ENCODE results near the gene ANKFN1. TPM values are rescaled to one million over a fixed set of nuclear protein-coding genes. Genes with fewer than 3 reads are reported as not detected.

The ANKFN1 gene
- total RNA-seq, 1 experiment from 2014 or later = not detected

DNA sequence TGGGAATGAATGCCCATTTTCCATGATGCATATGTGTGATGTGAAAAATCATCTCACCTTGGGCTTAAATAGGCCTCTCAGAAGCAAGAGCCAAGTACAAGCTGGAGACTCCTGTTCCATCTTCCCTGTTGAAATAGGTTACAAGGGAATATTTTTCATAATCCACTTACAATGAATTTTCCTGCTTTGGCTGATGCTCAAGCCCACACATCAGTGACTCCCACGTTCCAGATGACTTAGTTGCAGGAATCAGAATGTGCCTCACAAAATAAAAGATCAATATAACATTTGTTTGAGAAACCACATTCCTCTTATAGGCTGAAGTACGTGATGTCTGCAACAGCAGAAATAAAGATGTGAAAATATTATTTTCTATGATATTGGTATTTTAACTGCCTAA is 24.1 kb downstream of the ANKFN1 start:
- no peaks in the 10 kb centered on the region for H3K36me3 Mint-ChIP-seq (ENCODE audit: insufficient read depth in 1 of 3, low read depth in 3 of 3)
- Histone ChIP-seq H2AK5ac (ENCODE audit: insufficient read length, low read length) (no peak overlapping the region), H3K56ac (ENCODE audit: insufficient read length, low read depth, low read length) (no peak overlapping the region), H3K4me1 (ENCODE audit: insufficient read depth, low read length) (no peaks in the 10 kb centered on the region), H2BK12ac (ENCODE audit: insufficient read length, low read depth, low read length) (no peak overlapping the region), H3K23ac (ENCODE audit: insufficient read length, low read depth, low read length) (no peak overlapping the region), H3K27me3 (ENCODE audit: insufficient read depth, low read length) (no peaks in the 10 kb centered on the region), H3K23me2 (ENCODE audit: insufficient read length, low read depth, low read length, poor library complexity, severe bottlenecking) (no peaks in the 10 kb centered on the region), H3K14ac (ENCODE audit: insufficient read depth, low read length) (no peak overlapping the region), H3K18ac (ENCODE audit: insufficient read length, low read depth, low read length) (no peak overlapping the region), H2AFZ (ENCODE audit: low read length) (no peak overlapping the region), H3K9ac (ENCODE audit: extremely low read depth, insufficient read length, low read length) (no peak overlapping the region), H4K5ac (ENCODE audit: insufficient read length, low read depth, low read length) (no peak overlapping the region), H2BK120ac (ENCODE audit: low read depth, low read length, poor library complexity, severe bottlenecking) (no peak overlapping the region), H2BK5ac (ENCODE audit: insufficient read length, low read length) (no peak overlapping the region), H2BK15ac (ENCODE audit: low read depth, low read length) (no peak overlapping the region), H3K4ac (ENCODE audit: low read depth, low read length) (no peak overlapping the region), H3K79me2 (ENCODE audit: insufficient read depth, low read length) (no peaks in the 10 kb centered on the region; the same call in 1 of the 2 replicates), H4K91ac (ENCODE audit: insufficient read length, low read depth, low read length) (no peak overlapping the region), H3K4me2 (ENCODE audit: insufficient read depth, insufficient read length, low read length) (no peak overlapping the region), H2BK20ac (ENCODE audit: low read depth, low read length, poor library complexity, severe bottlenecking) (no peak overlapping the region), H3K79me1 (ENCODE audit: insufficient read depth, low read depth, low read length, poor library complexity, severe bottlenecking) (no peaks in the 10 kb centered on the region), H4K8ac (replicated peaks; ENCODE audit: insufficient read length, low read depth, low read length) (no peak overlapping the region), H3K27ac (ENCODE audit: insufficient read length, low read depth, low read length) (no peak overlapping the region), H3K9me3 (ENCODE audit: control insufficient read depth, low read depth, low read length) (no peaks in the 10 kb centered on the region), H4K20me1 (ENCODE audit: control insufficient read depth, insufficient read depth, insufficient read length) (no peaks in the 10 kb centered on the region), H3T11ph (ENCODE audit: low read length) (no peak overlapping the region)
- TF ChIP-seq, protein P1, sequence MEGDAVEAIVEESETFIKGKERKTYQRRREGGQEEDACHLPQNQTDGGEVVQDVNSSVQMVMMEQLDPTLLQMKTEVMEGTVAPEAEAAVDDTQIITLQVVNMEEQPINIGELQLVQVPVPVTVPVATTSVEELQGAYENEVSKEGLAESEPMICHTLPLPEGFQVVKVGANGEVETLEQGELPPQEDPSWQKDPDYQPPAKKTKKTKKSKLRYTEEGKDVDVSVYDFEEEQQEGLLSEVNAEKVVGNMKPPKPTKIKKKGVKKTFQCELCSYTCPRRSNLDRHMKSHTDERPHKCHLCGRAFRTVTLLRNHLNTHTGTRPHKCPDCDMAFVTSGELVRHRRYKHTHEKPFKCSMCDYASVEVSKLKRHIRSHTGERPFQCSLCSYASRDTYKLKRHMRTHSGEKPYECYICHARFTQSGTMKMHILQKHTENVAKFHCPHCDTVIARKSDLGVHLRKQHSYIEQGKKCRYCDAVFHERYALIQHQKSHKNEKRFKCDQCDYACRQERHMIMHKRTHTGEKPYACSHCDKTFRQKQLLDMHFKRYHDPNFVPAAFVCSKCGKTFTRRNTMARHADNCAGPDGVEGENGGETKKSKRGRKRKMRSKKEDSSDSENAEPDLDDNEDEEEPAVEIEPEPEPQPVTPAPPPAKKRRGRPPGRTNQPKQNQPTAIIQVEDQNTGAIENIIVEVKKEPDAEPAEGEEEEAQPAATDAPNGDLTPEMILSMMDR (conservative IDR thresholded peaks at IDR 0.05) = no peak
- no peaks in the 10 kb centered on the region for H3K9me3 Mint-ChIP-seq
- no peak for DNase-seq
- no peak overlapping the region for H3K27ac Mint-ChIP-seq
- no CpG with 5 or more reads among the region's 2 CpGs for WGBS (ENCODE audit: extremely low coverage, insufficient read length, low lambda C conversion rate)
- peaks cover 11 to 23% of the 10 kb centered on the region in 2 experiments for H3K4me1 Mint-ChIP-seq
- no peak overlapping the region for H3K4me3 Mint-ChIP-seq
- H3K27me3 Mint-ChIP-seq (ENCODE audit: low read depth) = no peaks in the 10 kb centered on the region
